C4-2B (cell line): ENCODE results near the gene DYNC2LI1.

ENCODE experiments used
- CTCF ChIP-seq: fragments of 450-650 bp; conservative IDR thresholded peaks from 2 replicates; pipeline ENCODE4 v1.5.1; 2017; ENCODE audit warnings: mild to moderate bottlenecking
- ZFX ChIP-seq: fragments of 450-650 bp; IDR thresholded peaks from 2 replicates; pipeline ENCODE4 v1.6.1; 2017

- TF ChIP-seq CTCF, result no peak
- TF ChIP-seq ZFX, result no peak
Measured at GRCh38 chr2:43731211-43731610, 42.6 kb upstream of the DYNC2LI1 start.
